Kidney (tissue), 14 donors: ENCODE data around the gene LMOD2. TPM values are rescaled to one million over a fixed set of nuclear protein-coding genes. Genes with fewer than 3 reads are reported as not detected.

Experiments used
- DNase-seq, 5 donors: peaks; one replicate each; pipeline ENCODE4 v3.0.0-alpha.2; 2013 to 2020
- FAIRE-seq: peaks from 2 replicates; lab custom pipeline; 2012; peaks lifted over from hg19 to GRCh38; lab: Jason Lieb, UNC
- H3K27ac ChIP-seq, 2 donors: one replicate each; pipeline ENCODE4 v1.7.0; 2013; ENCODE audit warnings: low read depth in 2 of 2, low read length in 2 of 2, inconsistent platforms in 1 of 2
- H3K27me3 ChIP-seq: one replicate; pipeline ENCODE4 v1.7.1; 2013; ENCODE audit warnings: low read length, inconsistent platforms; ENCODE audit not compliant: control insufficient read depth, insufficient read depth
- H3K36me3 ChIP-seq, 3 donors: one replicate each; pipeline versions ENCODE4 v1.7.0 to v1.7.1; 2013; ENCODE audit warnings: low read length in 3 of 3, control low read depth in 1 of 3, inconsistent platforms in 1 of 3; ENCODE audit not compliant: insufficient read depth in 3 of 3, control insufficient read depth in 2 of 3
- H3K4me1 ChIP-seq, 3 donors: one replicate each; pipeline versions ENCODE4 v1.7.0 to v1.7.1; 2013; ENCODE audit warnings: low read length in 3 of 3, inconsistent platforms in 1 of 3, low read depth in 1 of 3; ENCODE audit not compliant: control insufficient read depth in 2 of 3, insufficient read depth in 2 of 3
- H3K4me3 ChIP-seq, 3 donors: one replicate each; pipeline versions ENCODE4 v1.7.0 to v1.8.1; 2013; ENCODE audit warnings: low read length in 3 of 3, control low read depth in 1 of 3, inconsistent platforms in 1 of 3
- H3K9ac ChIP-seq, 3 donors: one replicate each; pipeline versions ENCODE4 v1.7.0 to v1.7.1; 2013; ENCODE audit warnings: low read length in 3 of 3, control low read depth in 1 of 3, inconsistent platforms in 1 of 3
- H3K9me3 ChIP-seq, 3 donors: one replicate each; pipeline versions ENCODE4 v1.7.0 to v1.7.1; 2013; ENCODE audit warnings: low read length in 3 of 3, control low read depth in 1 of 3, inconsistent platforms in 1 of 3; ENCODE audit not compliant: control insufficient read depth in 2 of 3, insufficient read depth in 1 of 3
- CTCF ChIP-seq: IDR thresholded peaks from 3 replicates; pipeline ENCODE4 v1.5.1; 2012; ENCODE audit warnings: mild to moderate bottlenecking, moderate library complexity, borderline replicate concordance; ENCODE audit not compliant: insufficient read depth; ENCODE audit errors: extremely low read depth
- intact Hi-C: fragments of 100-400 bp; cut with DNase I; formaldehyde crosslinking; loops from one replicate; pipeline ENCODE4 v1.11.1; 2022
- polyA plus RNA-seq: library from polyadenylated mRNA; stranded (reverse); fragments of 350-450 nt; fragmentation: Illumina TruSeq; extraction: RNeasy Lipid Tissue Mini Kit (QIAGEN cat#74804); gene quantifications from one replicate; pipeline ENCODE4 v1.2.3, GENCODE V29; 2014; ENCODE audit warnings: low read depth, low replicate concordance; ENCODE audit not compliant: insufficient read depth
- total RNA-seq: library from RNA; stranded (reverse); fragmentation: NEBNext Ultra II Directional; extraction: Animal tissue kit (Norgen Biotek cat#: 25700); gene quantifications from one replicate; pipeline ENCODE4 v1.2.1, GENCODE V29; 2021
- donor health status: control.
- donor health status: control.
- donor health status: control.
- donor health status: control.
- donor health status: control.
- donor health status: DM: yes; HTN: yes; CAD: no.
- donor health status: Normal renal cell carcinoma (clear cell type).

Gene LMOD2
- total and polyA plus RNA-seq, 2 donors from 2014 or later: not detected

- H3K27ac ChIP-seq: no peak overlapping the region
- DNase-seq: no peak
- no peak overlapping the region for H3K4me3 ChIP-seq
- TF ChIP-seq CTCF: no peak
- no peaks in the 10 kb centered on the region for H3K9me3 ChIP-seq
- no peaks in the 10 kb centered on the region for H3K4me1 ChIP-seq
- intact Hi-C loops: no loop called here
- no peak overlapping the region for H3K9ac ChIP-seq
- no peaks in the 10 kb centered on the region for H3K27me3 ChIP-seq
- no peak for FAIRE-seq
- H3K36me3 ChIP-seq: no peaks in the 10 kb centered on the region
Measured at GRCh38 chr7:123653162-123653561, 2.5 kb upstream of the LMOD2 start.

- Histone ChIP-seq H3K36me3 (no peaks in the 10 kb centered on the region), H3K4me1 (no peaks in the 10 kb centered on the region), H3K9ac (no peak overlapping the region), H3K9me3 (no peaks in the 10 kb centered on the region), H3K27me3 (no peaks in the 10 kb centered on the region), H3K4me3 (no peak overlapping the region), H3K27ac (no peak overlapping the region)
- no peak for TF ChIP-seq CTCF
- FAIRE-seq (no peak), DNase-seq (no peak)
- intact Hi-C loops: no loop called here
Measured at GRCh38 chr7:123656544-123657303, 1.1 kb downstream of the LMOD2 start.

GRCh38 chr7:123657304-123657685 lies 1.6 kb downstream of the LMOD2 start:
- no peak for TF ChIP-seq CTCF
- Histone ChIP-seq H3K4me1 (no peaks in the 10 kb centered on the region), H3K4me3 (no peak overlapping the region), H3K27ac (no peak overlapping the region), H3K9me3 (no peaks in the 10 kb centered on the region), H3K36me3 (no peaks in the 10 kb centered on the region), H3K27me3 (no peaks in the 10 kb centered on the region), H3K9ac (no peak overlapping the region)
- intact Hi-C loops: no loop called here
- FAIRE-seq (no peak), DNase-seq (no peak)
